Mucosa of gallbladder (tissue), 1 donor: ENCODE data around the gene TPX2. TPM values are rescaled to one million over a fixed set of nuclear protein-coding genes. Genes with fewer than 3 reads are reported as not detected.

Source experiments
- DNase-seq: peaks from one replicate; pipeline ENCODE4 v3.0.0-alpha.2; 2020; ENCODE audit warnings: low spot score
- total RNA-seq: library from RNA; stranded (reverse); gene quantifications from one replicate; pipeline ENCODE4 v1.2.1, GENCODE V29; 2021
- donor health status: DM: no; HTN: no; CAD: no.

TPX2 gene, protein sequence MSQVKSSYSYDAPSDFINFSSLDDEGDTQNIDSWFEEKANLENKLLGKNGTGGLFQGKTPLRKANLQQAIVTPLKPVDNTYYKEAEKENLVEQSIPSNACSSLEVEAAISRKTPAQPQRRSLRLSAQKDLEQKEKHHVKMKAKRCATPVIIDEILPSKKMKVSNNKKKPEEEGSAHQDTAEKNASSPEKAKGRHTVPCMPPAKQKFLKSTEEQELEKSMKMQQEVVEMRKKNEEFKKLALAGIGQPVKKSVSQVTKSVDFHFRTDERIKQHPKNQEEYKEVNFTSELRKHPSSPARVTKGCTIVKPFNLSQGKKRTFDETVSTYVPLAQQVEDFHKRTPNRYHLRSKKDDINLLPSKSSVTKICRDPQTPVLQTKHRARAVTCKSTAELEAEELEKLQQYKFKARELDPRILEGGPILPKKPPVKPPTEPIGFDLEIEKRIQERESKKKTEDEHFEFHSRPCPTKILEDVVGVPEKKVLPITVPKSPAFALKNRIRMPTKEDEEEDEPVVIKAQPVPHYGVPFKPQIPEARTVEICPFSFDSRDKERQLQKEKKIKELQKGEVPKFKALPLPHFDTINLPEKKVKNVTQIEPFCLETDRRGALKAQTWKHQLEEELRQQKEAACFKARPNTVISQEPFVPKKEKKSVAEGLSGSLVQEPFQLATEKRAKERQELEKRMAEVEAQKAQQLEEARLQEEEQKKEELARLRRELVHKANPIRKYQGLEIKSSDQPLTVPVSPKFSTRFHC
- 2.6 TPM for total RNA-seq

DNA sequence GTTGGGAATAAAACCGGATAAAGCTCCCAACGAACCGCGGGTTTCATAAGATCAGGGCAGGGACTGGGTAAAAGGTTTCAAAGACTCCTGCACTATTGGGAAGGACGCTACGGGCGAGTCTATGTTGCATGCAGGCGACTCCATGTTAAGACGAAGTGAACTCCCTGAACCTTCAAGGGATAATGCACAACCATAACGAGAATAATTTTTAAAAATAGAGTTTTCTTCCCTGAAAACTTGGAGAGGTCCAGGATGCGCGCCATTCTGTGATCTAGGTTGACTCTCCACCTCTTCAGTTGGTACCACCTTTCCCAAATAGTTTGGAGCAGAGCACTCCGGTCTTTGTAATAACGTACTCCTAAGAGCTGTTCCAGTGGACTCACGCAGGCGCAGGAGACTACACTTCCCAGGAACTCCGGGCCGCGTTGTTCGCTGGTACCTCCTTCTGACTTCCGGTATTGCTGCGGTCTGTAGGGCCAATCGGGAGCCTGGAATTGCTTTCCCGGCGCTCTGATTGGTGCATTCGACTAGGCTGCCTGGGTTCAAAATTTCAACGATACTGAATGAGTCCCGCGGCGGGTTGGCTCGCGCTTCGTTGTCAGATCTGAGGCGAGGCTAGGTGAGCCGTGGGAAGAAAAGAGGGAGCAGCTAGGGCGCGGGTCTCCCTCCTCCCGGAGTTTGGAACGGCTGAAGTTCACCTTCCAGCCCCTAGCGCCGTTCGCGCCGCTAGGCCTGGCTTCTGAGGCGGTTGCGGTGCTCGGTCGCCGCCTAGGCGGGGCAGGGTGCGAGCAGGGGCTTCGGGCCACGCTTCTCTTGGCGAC, at the start of gene TPX2:
Gene TPX2, plus strand, starts transcription at position 562 of the 821 bp plus-strand sequence. CDS start 18,187 bp downstream, outside the sequence.
- peak; percentile 96 for DNase-seq

DNA sequence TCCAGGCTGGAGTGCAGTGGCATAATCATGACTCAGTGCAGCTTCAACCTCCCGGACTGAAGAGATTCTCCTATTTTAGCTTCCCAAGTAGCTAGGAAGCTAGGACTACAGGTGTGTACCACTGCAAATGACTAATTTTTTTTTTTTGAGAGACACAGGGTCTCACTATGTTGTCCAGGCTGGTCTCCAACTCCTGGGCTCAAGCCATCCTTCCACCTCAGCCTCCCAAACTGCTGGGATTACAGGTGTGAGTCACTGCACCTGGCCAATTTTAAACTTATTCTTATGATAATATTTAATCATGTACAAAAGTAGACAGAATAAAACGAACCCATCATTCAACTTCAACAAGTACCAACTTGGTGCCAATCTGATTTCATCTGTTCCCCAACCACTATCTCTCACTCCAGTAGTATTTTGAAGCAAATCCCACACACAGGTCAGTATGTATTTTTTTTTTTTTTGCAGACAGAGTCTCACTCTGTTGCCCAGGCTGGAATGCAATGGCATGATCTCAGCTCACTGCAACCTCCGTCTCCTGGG, 48.9 kb upstream of the TPX2 start:
- DNase-seq, result no peak

DNA sequence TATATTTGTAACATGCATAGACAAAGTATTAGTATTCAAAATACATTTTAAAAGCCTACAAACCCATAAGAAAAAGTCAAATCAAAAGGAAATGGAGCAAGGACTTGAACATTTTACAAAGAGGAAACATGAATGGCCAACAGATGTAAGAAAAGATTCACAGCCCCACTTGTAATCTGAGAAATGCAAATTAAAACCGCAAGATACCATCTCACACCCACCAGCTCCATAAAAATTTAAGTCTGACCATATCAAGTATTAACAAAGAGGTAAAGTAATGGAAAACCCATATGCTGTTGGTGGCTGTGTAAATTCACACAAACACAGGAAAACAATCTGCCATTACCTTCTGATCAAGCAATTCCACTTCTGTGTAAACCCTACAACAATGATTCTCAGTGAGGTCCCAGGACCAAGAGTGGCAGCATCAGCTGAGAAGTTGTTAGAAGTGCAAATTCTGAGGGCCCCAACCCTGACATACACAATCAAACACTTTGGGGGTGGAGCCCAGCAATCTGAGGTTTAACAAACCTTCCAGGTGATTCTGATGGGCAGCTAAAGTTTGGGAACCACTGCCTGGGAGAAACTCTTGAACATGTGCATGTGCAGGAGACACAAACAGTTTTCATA, 47.3 kb upstream of the TPX2 start:
- DNase-seq, result no peak

DNA sequence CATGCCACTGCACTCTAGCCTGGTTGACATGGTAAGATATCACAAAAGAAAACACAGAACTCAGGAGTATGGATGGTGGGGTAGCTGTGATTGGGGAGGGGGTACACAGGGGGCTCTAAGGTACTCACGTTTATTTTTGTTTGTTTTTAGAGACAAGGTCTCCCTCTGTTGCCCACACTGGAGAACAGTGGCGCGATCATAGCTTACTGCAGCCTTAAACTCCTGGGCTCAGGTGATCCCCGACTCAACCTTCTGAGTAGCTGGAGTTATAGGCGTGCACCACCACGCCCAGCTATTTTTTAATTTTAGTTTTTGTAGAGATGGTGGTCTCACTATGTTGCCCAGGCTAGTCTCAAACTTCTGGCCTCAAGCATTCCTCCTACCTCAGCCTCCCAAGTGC, 45.7 kb upstream of the TPX2 start:
- no peak for DNase-seq

DNA sequence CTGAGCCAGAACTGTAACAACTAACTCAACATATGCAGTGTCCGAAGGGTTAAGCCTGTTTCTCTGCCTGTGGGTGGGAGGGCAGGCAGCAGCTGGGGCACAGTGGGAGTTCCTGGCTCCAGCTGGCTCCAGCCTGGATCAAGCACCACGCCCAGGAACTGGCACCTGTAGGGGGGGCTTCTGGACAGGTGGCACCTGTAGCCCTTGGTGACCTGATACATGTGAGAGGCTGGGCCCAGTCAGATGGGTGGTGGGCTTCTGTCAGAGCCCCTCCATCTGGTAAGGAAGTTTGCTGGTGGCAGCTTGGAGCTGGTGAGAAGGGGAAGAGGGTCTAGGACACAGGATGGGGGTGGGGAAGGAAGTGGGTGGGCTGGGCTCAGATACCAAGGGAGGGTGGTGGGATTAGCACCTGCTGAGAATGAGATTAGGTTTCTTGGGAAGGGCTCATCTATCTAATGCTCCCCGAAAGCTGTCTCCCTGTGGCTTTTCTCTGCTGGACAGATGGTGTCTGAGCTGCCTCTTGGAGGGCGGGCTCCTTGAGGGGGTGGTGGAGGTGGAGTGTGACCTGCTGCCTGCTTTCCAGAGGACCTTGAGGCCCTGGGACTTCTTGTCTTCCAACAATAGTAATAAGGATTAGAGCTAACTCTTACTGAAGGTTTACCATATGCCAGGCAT, 45.0 kb upstream of the TPX2 start:
- DNase-seq, result no peak

DNA sequence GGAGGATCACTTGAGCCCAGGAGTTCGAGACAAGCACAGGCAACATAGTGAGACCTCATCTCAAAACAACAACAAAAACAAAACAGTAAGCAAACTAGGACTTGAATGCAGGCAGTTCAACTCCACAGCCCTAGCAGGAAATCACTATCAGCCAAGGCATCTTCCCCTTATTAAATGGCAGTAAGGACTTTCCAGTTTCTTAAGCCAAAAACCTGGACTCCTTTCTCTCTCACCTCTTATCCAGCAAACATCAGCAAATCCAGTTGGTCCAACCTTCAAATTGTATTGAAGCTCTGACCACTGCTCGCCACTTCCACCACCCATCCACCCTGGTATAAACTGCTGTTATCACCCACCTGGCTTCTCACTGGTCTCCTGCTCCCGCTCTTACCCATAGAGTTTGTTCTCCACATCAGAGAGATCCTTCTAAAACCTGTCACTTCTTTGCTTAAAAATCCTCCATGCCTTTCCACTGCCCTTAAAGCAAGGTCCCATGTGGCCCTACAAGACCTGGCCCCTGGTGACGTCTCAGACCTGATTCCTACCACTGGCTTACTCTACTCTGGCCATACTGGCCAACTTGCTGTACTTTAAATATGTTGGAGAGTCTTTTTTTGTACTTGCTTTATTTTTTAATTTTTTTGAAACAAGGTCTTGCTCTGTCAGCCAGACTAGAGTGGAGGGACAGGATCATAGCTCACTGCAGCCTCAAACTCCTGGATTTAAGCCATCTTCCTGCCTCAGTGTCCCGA, 44.1 kb upstream of the TPX2 start:
- no peak for DNase-seq

DNA sequence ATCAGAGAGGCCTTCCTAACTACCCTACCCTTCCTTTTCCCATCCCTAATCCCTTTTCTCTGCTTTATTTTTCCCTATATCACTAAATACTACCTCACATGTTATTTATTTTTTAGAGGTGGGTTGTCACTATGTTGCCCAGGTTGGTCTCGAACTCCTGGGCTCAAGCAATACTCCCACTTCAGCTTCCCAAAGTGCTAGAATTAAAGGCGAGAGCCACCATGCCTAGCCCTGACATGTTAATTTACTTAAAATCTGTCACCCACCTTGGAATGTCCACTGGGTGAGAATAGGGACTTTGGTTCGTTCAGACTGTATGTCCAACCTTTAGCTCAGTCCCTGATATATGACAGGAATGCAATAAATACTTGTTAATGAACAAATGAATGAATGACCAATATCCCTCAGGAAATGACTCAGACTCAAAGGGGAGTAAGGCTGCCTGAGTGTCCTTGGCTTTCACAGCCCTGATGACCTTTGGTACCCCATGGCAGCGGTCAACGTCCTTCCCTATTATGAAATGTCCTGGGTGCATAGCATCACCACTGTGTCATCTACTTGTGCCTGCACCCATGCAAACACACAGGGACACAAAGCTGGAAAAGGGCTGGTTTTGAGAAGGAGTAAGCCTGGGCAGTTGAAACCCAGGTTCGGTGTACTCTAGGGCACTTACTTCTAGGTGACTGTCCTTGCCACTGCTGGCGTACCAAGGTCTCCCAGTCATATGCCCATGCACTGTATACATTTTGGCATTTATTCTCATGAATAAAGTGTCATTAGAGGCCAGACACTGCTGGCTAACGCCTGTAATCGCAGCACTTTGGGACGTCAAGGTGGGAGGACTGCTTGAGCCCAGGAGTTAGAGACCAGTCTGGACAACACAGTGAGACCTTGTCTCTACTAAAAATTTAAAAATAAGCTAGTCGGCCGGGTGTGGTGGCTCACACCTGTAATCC, 43.0 kb upstream of the TPX2 start:
- peak; percentile 24 for DNase-seq

DNA sequence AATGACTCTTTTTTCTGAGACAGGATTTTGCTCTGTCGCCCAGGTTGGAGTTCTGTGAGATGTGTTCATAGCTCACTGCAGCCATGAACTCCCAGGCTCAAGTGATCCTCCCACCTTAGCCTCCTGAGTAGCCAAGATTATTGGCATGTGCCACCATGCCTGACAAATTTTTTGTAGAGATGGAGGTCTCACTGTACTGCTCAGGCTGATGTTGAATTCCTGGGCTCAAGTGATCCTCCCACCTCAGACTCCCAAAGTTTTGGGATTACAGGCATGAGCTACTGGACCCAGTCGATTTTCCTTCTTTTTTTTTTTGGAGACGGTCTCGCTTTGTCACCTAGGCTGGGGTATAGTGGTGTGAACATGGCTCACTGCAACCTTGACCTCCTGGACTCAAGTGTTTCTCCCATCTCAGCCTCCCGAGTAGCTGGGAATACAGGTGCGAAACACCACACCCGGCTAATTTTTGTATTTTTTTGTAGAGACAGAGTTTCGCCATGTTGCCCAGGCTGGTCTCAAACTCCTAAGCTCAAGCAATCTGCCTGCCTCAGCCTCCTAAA, 40.8 kb upstream of the TPX2 start:
- no peak for DNase-seq

DNA sequence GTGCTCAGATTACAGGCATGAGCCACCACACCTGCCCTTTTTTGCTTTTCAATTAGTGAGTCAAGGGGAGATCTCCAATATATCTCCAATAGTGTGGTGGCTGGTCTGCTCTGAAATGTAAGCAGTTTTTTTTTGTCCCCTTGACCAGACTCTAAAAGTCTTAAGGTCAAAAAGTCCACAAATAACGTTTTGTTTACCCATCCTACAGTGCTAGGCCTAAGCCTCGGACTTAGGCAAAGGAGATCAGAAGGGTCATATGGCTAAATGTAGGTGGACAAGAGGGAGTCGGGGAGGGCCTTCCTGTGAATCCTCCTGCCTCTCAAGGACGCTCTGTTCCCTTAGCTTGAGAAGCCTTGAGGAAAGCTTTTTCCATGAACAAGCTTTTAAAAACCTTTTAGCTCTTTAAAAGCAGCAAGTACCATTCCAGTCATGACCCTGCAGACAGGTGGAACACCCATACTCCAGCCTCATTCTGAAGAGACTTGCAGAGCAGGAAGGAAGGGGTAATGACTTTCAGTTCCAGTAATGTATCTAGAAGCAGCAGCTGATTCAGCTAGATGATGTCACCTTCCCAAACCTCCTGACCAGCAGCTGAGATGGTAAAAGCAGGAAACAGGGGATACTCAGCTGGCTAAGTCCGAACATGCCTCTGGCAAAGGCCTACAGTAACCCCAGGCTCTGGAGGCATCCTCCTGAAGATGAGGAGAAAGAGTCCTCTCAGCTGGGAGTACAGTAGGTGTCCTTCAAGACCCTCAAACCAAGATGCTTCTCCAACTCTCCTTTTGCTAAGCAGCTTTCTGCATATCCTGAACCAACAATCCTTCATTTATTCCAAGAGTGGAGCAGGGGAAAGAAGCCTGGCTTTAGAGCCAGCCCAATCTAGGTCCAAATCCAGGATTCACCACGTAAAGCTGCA, 40.0 kb upstream of the TPX2 start:
- DNase-seq, result peak; percentile 87

DNA sequence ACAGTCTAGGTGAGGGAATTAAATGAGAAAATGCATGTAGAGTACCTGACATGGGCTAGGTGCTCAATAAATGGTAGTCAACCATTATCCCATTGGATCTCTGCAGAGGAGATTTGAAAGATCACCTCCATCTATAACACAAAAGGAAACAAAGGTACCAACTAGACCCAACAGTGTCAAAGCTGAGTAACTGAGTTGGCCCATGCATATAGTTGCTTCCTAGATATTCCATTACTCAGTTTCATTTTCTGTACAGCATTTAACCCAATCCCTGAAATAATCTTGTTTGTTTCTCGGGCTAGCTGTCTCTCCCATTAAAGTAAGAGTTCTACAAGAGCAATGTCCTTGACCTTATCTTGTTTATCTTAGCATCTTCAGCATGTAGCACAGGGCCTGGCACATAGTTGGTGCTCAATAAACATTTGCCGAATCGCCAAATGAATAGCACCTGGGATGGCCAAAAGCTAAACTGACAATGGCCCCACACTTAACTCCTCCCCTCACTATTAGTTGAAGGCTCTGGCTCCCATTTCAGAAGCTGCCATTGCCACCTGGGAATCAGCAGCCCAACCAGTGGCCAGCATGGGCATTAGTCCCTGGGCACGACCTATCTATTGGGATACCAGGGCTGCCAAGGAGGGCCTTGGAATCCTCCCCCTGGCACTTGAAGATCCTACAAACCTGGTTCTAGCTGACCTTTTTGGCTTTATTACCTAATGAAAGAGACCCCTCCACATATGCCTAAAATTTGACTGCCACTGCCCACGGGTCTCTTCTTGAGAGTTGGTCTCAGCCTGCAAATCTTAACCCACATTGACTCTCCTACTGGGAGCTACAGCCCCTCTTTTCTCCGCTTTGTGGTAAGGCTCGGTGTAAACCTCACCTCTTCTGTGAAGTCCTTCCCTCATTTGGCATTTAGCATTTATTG, 39.0 kb upstream of the TPX2 start:
- DNase-seq, result no peak

DNA sequence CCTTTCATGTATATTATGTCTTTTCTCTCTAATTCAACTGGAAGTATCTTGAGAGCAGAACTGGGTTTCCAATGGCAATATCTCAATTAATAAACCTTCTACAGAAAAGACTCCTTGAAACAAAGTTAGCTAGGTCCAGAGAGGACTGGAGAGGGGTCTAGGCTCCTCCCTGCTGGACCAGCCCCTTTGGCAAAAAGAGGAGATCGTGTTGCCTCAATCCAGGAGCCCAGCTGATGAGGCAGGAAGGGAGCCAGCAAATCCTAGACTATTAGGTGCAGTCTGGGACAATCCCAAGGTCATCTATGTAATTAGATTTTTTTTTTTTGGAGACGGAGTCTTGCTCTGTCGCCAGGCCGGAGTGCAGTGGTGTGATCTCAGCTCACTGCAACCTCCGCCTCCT, 38.3 kb upstream of the TPX2 start:
- DNase-seq, result no peak

DNA sequence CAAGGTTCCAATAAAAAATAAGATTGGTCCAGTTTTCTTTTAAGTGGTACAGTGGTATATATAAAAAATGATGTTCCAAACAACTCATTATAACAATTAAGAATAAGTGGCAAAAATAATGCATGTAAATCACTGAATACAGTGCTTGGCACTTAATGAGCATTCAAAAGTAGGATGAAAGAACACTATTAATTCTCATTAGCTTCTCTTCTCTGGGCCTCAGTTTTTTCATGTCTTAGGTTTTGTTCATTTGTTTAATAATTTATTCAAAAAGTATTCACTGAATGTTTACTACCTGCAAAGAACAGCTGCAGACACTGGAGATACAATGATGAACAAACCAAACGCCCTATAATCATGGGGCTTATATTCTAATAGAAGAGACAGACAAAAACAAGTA, 37.5 kb upstream of the TPX2 start:
- DNase-seq, result no peak

DNA sequence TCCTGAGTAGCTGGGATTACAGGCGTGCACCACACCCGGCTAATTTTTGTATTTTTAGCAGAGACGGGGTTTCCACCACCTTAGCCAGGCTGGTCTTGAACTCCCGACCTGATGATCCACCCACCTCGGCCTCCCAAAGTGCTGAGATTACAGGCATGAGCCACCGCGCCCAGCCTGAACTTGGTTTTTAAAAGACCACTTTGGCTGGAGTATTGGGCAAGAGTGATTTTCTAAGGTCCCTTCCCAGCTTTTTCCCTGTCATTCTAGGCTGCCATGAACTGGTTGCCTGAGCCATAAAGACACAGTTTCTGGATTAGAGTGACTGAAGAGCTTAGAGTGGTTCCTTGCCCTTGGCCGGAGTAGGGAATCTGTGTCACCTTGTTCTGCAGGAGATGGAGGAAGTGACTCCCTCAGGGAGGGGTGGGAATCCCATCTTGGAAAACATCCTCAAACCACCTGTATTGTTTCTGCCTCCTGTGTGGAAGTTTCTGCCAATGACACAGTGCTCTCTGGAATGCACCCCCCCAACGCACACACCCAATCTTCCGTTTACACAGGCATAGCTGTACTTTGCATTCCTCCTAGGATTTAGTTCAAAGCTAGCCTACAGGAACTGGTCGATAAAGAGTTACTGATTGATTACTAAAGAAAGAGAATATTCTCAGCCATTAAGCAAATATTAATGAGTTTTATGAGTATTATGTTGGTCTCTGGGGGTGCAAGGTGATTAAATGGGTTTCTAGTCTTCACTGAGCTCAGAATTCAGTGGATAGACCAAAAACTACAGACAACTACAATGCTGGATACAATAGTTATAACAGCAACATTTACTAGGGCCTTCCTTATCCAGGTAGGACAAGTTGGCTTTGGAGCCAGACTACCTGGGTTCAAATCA, 34.6 kb upstream of the TPX2 start:
- peak; percentile 93 for DNase-seq

DNA sequence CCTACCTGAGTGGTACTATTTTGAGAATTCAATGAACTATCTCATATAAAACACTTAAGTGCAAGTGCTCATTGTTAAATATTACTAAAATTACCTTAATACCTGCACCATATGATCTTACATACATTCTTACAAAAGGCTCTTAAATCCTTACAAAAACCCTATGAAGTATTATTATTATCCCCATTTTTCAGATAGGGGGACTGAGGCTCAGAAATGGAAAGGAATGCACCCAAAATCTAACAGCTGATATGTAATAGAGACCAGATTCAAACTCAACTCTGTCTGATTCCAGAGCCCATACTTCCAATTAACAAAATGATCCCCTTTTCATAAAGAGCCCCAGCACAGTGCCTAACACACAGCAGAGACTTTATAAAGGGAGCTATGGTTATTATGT, 33.9 kb upstream of the TPX2 start:
- no peak for DNase-seq
